B cell (primary cell): ENCODE measurements around the gene LRRC43. TPM values are rescaled to one million over a fixed set of nuclear protein-coding genes. Genes with fewer than 3 reads are reported as not detected.

Experiments
- ATAC-seq: fragments of 200-7000 bp; cut with Tn5 transposase; one replicate; pipeline ENCODE4 v1.10.0; 2021; ENCODE audit warnings: low read depth, mild to moderate bottlenecking, moderate number of reproducible peaks, moderate library complexity
- CTCF ChIA-PET: fragments of 350-600 bp; sonication (Branson Sonifier 250); formaldehyde crosslinking; loops from one replicate; lab custom pipeline; 2021; ENCODE audit warnings: antibody characterized with exemption, inconsistent platforms; lab: Charles Lee
- POLR2A ChIA-PET: fragments of 350-600 bp; sonication (Branson Sonifier 250); formaldehyde crosslinking; loops from one replicate; lab custom pipeline; 2021; ENCODE audit warnings: antibody characterized with exemption; lab: Charles Lee
- DNase-seq: peaks from one replicate; pipeline ENCODE4 v3.0.0; 2013
- H2AFZ ChIP-seq: 2 replicates; pipeline ENCODE4 v1.6.1; 2012; ENCODE audit warnings: mild to moderate bottlenecking, low read depth, low read length; ENCODE audit not compliant: insufficient read depth, poor library complexity, severe bottlenecking
- H3K27ac ChIP-seq, 2 donors: 1 replicate in 1 of 2; 2 replicates in 1 of 2; pipeline ENCODE4 v1.5.1; 2012 to 2013; ENCODE audit warnings: low read length in 2 of 2, mild to moderate bottlenecking in 2 of 2, moderate library complexity in 1 of 2
- H3K27me3 ChIP-seq, 4 experiments: fragments of 200-600 bp in 1 of 4; sonication (generic) in 1 of 4; replicated peaks in 1 of 4; 1 replicate in 2 of 4; 2 replicates in 2 of 4; pipeline versions ENCODE4 v1.6.1 to v1.7.0; 2013 to 2016; ENCODE audit warnings: low read length in 3 of 4, mild to moderate bottlenecking in 2 of 4, mixed read lengths in 1 of 4, moderate library complexity in 1 of 4; ENCODE audit not compliant: insufficient read depth in 4 of 4, control insufficient read depth in 3 of 4; ENCODE audit errors: control extremely low read depth in 1 of 4
- H3K36me3 ChIP-seq, 2 experiments: replicated peaks in 1 of 2; 1 replicate in 1 of 2; 2 replicates in 1 of 2; pipeline versions ENCODE4 v1.6.1 to v1.7.1; 2013; ENCODE audit warnings: low read length in 1 of 2; ENCODE audit not compliant: insufficient read depth in 2 of 2, control insufficient read depth in 1 of 2; ENCODE audit errors: control extremely low read depth in 1 of 2, extremely low read depth in 1 of 2
- H3K4me1 ChIP-seq, 2 donors: fragments of 200-600 bp in 1 of 2; sonication (generic) in 1 of 2; 1 replicate in 1 of 2; 2 replicates in 1 of 2; pipeline versions ENCODE4 v1.5.1 to v1.6.1; 2013 to 2017; ENCODE audit warnings: low read length in 2 of 2; ENCODE audit not compliant: control insufficient read depth in 2 of 2, insufficient read depth in 2 of 2
- H3K4me2 ChIP-seq: replicated peaks from 2 replicates; pipeline ENCODE3; 2012; ENCODE audit warnings: mild to moderate bottlenecking, low read depth, low read length; ENCODE audit not compliant: poor library complexity, severe bottlenecking
- H3K4me3 ChIP-seq, 5 experiments: fragments of 200-600 bp in 1 of 5; sonication (generic) in 1 of 5; 1 replicate in 3 of 5; 2 replicates in 2 of 5; pipeline versions ENCODE4 v1.5.1 to v1.7.0; 2011 to 2016; ENCODE audit warnings: low read length in 4 of 5, mild to moderate bottlenecking in 4 of 5, low read depth in 2 of 5, control low read depth in 1 of 5, moderate library complexity in 1 of 5; ENCODE audit not compliant: insufficient read depth in 1 of 5; ENCODE audit errors: control extremely low read depth in 1 of 5, extremely low read depth in 1 of 5
- H3K79me2 ChIP-seq: fragments of 200-600 bp; sonication (generic); one replicate; pipeline ENCODE4 v1.6.0; 2016; ENCODE audit warnings: low read length; ENCODE audit not compliant: control insufficient read depth, insufficient read depth
- H3K9ac ChIP-seq: fragments of 200-600 bp; sonication (generic); 2 replicates; pipeline ENCODE4 v1.6.1; 2017; ENCODE audit warnings: mild to moderate bottlenecking, low read length, moderate library complexity
- H3K9me3 ChIP-seq, 3 donors: one replicate each; pipeline versions ENCODE4 v1.6.1 to v1.7.1; 2013; ENCODE audit warnings: low read length in 2 of 3; ENCODE audit not compliant: control insufficient read depth in 2 of 3, insufficient read depth in 1 of 3; ENCODE audit errors: control extremely low read depth in 1 of 3
- H4K20me1 ChIP-seq: 2 replicates; pipeline ENCODE4 v1.6.0; 2012; ENCODE audit warnings: mild to moderate bottlenecking, low read length; ENCODE audit not compliant: insufficient read depth, control insufficient read depth, poor library complexity, severe bottlenecking
- H3K27ac Mint-ChIP-seq: one replicate; pipeline ENCODE4 v1.8.0; 2021; ENCODE audit warnings: mixed read lengths
- H3K27me3 Mint-ChIP-seq: one replicate; pipeline ENCODE4 v1.8.0; 2021; ENCODE audit warnings: mixed read lengths
- H3K4me1 Mint-ChIP-seq: one replicate; pipeline ENCODE4 v1.8.0; 2021; ENCODE audit warnings: mixed read lengths
- H3K4me3 Mint-ChIP-seq: one replicate; pipeline ENCODE4 v1.8.0; 2021; ENCODE audit warnings: mixed read lengths
- H3K9me3 Mint-ChIP-seq: one replicate; pipeline ENCODE4 v1.8.0; 2022; ENCODE audit warnings: mixed read lengths; ENCODE audit not compliant: insufficient read depth
- CTCF ChIP-seq: fragments of 200-600 bp; IDR thresholded peaks from one replicate; pipeline ENCODE4 v1.8.0; 2022; ENCODE audit warnings: antibody characterized with exemption, mild to moderate bottlenecking
- EZH2 ChIP-seq: IDR thresholded peaks from 2 replicates; pipeline ENCODE4 v1.6.1; 2012; ENCODE audit warnings: borderline replicate concordance, low read depth, mild to moderate bottlenecking, moderate library complexity, low read length; ENCODE audit not compliant: insufficient read depth, poor library complexity, severe bottlenecking
- WGBS: methylation state at CpG from one replicate; pipeline ENCODE4 v1.1.5; 2013; ENCODE audit warnings: missing lambda C conversion rate; ENCODE audit not compliant: insufficient coverage; 5-methylcytosine and 5-hydroxymethylcytosine counted together
- intact Hi-C: fragments of 100-400 bp; cut with micrococcal nuclease; formaldehyde crosslinking; loops from one replicate; pipeline ENCODE4 v1.10.0; 2022
- polyA plus RNA-seq: library from polyadenylated mRNA; depleted of rRNA; stranded (reverse); fragments of >200 nt; gene quantifications from 2 replicates; pipeline ENCODE4 v1.2.3, GENCODE V29; 2012
- total RNA-seq, 2 donors: library from RNA; stranded (reverse); fragments of 120-200 nt in 1 of 2; gene quantifications; 1 replicate in 1 of 2; 2 replicates in 1 of 2; pipeline versions ENCODE4 v1.2.3 to v1.2.4, GENCODE V29; 2013 to 2022

The LRRC43 gene
- total and polyA plus RNA-seq, 2 donors (not counting 1 experiment from before 2014, with no cell fraction given), result not detected

GRCh38 chr12:122167356-122167925 is 15.5 kb upstream of the LRRC43 start:
- no peak for DNase-seq
- H3K9me3 ChIP-seq, result no peaks in the 10 kb centered on the region
- H3K79me2 ChIP-seq, result no peaks in the 10 kb centered on the region
- H3K9ac ChIP-seq, result no peak overlapping the region
- Mint-ChIP-seq H3K4me3 (no peak overlapping the region), H3K27me3 (peaks cover 20% of the 10 kb centered on the region), H3K9me3 (no peaks in the 10 kb centered on the region), H3K4me1 (no peaks in the 10 kb centered on the region), H3K27ac (no peak overlapping the region)
- H3K36me3 ChIP-seq, result no peaks in the 10 kb centered on the region
- no peak overlapping the region for H3K4me2 ChIP-seq
- ChIA-PET POLR2A (no interaction called here), CTCF (interaction anchor here (0.5 kb wide), 1 partner anchor 137 kb away, joined by 3 read pairs; no protein-coding TSS in a partner anchor)
- intact Hi-C loops, result no loop called here
- H3K4me3 ChIP-seq, result no peak overlapping the region
- WGBS, result 100% methylated on average over 2 of the region's 10 CpGs
- no peaks in the 10 kb centered on the region for H4K20me1 ChIP-seq
- no peak overlapping the region for H3K27ac ChIP-seq
- H2AFZ ChIP-seq, result no peak overlapping the region
- TF ChIP-seq EZH2 (no peak), CTCF (no peak)
- H3K27me3 ChIP-seq, result peaks cover 0 to 6% (median 0%) of the 10 kb centered on the region in 4 experiments
- no peaks in the 10 kb centered on the region for H3K4me1 ChIP-seq
- no peak for ATAC-seq

- H3K79me2 ChIP-seq, result no peaks in the 10 kb centered on the region
- H2AFZ ChIP-seq, result no peak overlapping the region
- H3K4me2 ChIP-seq, result no peak overlapping the region
- Mint-ChIP-seq H3K27ac (no peak overlapping the region), H3K27me3 (peaks cover 22% of the 10 kb centered on the region), H3K4me3 (no peak overlapping the region), H3K4me1 (no peaks in the 10 kb centered on the region), H3K9me3 (no peaks in the 10 kb centered on the region)
- ChIA-PET POLR2A (no interaction called here), CTCF (interaction anchor here (0.7 kb wide), 1 partner anchor 41 kb away, joined by 4 read pairs; no protein-coding TSS in a partner anchor)
- peaks cover 0 to 6% (median 0%) of the 10 kb centered on the region in 4 experiments for H3K27me3 ChIP-seq
- no peaks in the 10 kb centered on the region for H3K9me3 ChIP-seq
- no peaks in the 10 kb centered on the region for H3K36me3 ChIP-seq
- H3K9ac ChIP-seq, result no peak overlapping the region
- H3K4me1 ChIP-seq, result no peaks in the 10 kb centered on the region
- ATAC-seq, result no peak
- intact Hi-C loops, result no loop called here
- no peaks in the 10 kb centered on the region for H4K20me1 ChIP-seq
- 100% methylated on average over 2 of the region's 3 CpGs for WGBS
- H3K27ac ChIP-seq, result no peak overlapping the region
- no peak for DNase-seq
- H3K4me3 ChIP-seq, result no peak overlapping the region
- TF ChIP-seq EZH2 (no peak), CTCF (no peak)
These were observed 14.4 kb upstream of the LRRC43 start for GRCh38 chr12:122168492-122168891.
